SU-DHL-6 (cell line): ENCODE measurements around the gene PDCD1LG2.

Experiments used
- H2AFZ ChIP-seq: fragments of 200-600 bp; sonication (generic); 2 replicates; pipeline ENCODE4 v1.6.1; 2014; ENCODE audit warnings: low read depth, mild to moderate bottlenecking, moderate library complexity, mixed read lengths, antibody characterized with exemption, low read length; ENCODE audit not compliant: severe bottlenecking
- H3F3A ChIP-seq: fragments of 200-600 bp; shearing (Covaris generic); 2 replicates; pipeline ENCODE4 v1.6.0; 2016; ENCODE audit warnings: antibody characterized with exemption, mild to moderate bottlenecking; ENCODE audit not compliant: insufficient read depth
- H3K27ac ChIP-seq: fragments of 200-600 bp; sonication (generic); 2 replicates; pipeline ENCODE4 v1.5.1; 2016; ENCODE audit warnings: low read depth, mild to moderate bottlenecking, low read length, moderate library complexity, mixed read lengths
- H3K27me3 ChIP-seq: fragments of 200-600 bp; sonication (generic), shearing (Covaris generic); 2 replicates; pipeline ENCODE4 v1.6.0; 2014; ENCODE audit warnings: mild to moderate bottlenecking, low read length
- H3K36me3 ChIP-seq: fragments of 200-600 bp; sonication (generic); 2 replicates; pipeline ENCODE4 v1.6.1; 2014; ENCODE audit warnings: mild to moderate bottlenecking, low read length, mixed read lengths
- H3K4me2 ChIP-seq: fragments of 300-600, 200-600 bp; shearing (Covaris generic), sonication (generic); 2 replicates; pipeline ENCODE4 v1.6.0; 2014; ENCODE audit warnings: low read length, low read depth, mild to moderate bottlenecking; ENCODE audit not compliant: poor library complexity, severe bottlenecking
- H3K4me3 ChIP-seq: fragments of 200-600 bp; sonication (generic); 2 replicates; pipeline ENCODE4 v1.5.1; 2014; ENCODE audit warnings: antibody characterized with exemption, low read length, mild to moderate bottlenecking, mixed read lengths; ENCODE audit not compliant: insufficient read depth, poor library complexity, severe bottlenecking
- H3K79me2 ChIP-seq: fragments of 200-600 bp; sonication (generic); 2 replicates; pipeline ENCODE4 v1.6.1; 2014; ENCODE audit warnings: mild to moderate bottlenecking, low read length, moderate library complexity; ENCODE audit not compliant: insufficient read depth
- H3K9ac ChIP-seq: fragments of 200-600 bp; sonication (generic); 2 replicates; pipeline ENCODE4 v1.7.0; 2014; ENCODE audit warnings: mild to moderate bottlenecking, low read length
- H3K9me2 ChIP-seq: fragments of 200-600 bp; sonication (generic); replicated peaks from 2 replicates; pipeline ENCODE4 v1.6.1; 2014; ENCODE audit warnings: low read length; ENCODE audit not compliant: insufficient read depth
- H3K9me3 ChIP-seq: fragments of 200-600 bp; sonication (generic); 2 replicates; pipeline ENCODE4 v1.6.1; 2014; ENCODE audit warnings: low read length, mixed read lengths; ENCODE audit not compliant: insufficient read depth
- H4K20me1 ChIP-seq: fragments of 200-600 bp; sonication (generic); 2 replicates; pipeline ENCODE4 v1.6.1; 2014; ENCODE audit warnings: low read depth, mild to moderate bottlenecking, antibody characterized with exemption, low read length, moderate library complexity, mixed read lengths
- CTCF ChIP-seq: fragments of 200-600 bp; sonication (generic); IDR thresholded peaks from one replicate; pipeline ENCODE4 v1.5.1; 2017; ENCODE audit warnings: antibody characterized with exemption, mild to moderate bottlenecking, low read length, moderate library complexity; ENCODE audit not compliant: insufficient read depth, poor library complexity, severe bottlenecking
- EZH2phosphoT487 ChIP-seq: fragments of 200-600 bp; sonication (generic), shearing (Covaris generic); conservative IDR thresholded peaks from 2 replicates; pipeline ENCODE4 v1.6.1; 2018; ENCODE audit warnings: mild to moderate bottlenecking, antibody characterized with exemption, low read length, moderate library complexity, mixed read lengths

The PDCD1LG2 gene

GRCh38 chr9:5485378-5486085 is 24.8 kb upstream of the PDCD1LG2 start:
- Histone ChIP-seq H3K9me2 (no peaks in the 10 kb centered on the region), H3F3A (no peaks in the 10 kb centered on the region), H2AFZ (no peak overlapping the region), H3K9me3 (no peaks in the 10 kb centered on the region), H3K9ac (no peak overlapping the region), H3K4me2 (no peak overlapping the region), H3K4me3 (no peak overlapping the region), H3K36me3 (no peaks in the 10 kb centered on the region), H4K20me1 (no peaks in the 10 kb centered on the region), H3K27me3 (no peaks in the 10 kb centered on the region), H3K27ac (no peak overlapping the region), H3K79me2 (no peaks in the 10 kb centered on the region)
- TF ChIP-seq EZH2phosphoT487 (no peak), CTCF (no peak)

- Histone ChIP-seq H3K4me3 (no peak overlapping the region), H3K27ac (no peak overlapping the region), H3K27me3 (no peaks in the 10 kb centered on the region), H2AFZ (no peak overlapping the region), H3K4me2 (no peak overlapping the region), H3K9me2 (no peaks in the 10 kb centered on the region), H3F3A (no peaks in the 10 kb centered on the region), H3K79me2 (no peaks in the 10 kb centered on the region), H3K9me3 (no peaks in the 10 kb centered on the region), H3K9ac (no peak overlapping the region), H3K36me3 (no peaks in the 10 kb centered on the region), H4K20me1 (no peaks in the 10 kb centered on the region)
- TF ChIP-seq EZH2phosphoT487 = no peak
- no peak for TF ChIP-seq CTCF
Observed at GRCh38 chr9:5486988-5487387, 23.3 kb upstream of the PDCD1LG2 start.

- Histone ChIP-seq H4K20me1 (no peaks in the 10 kb centered on the region), H3K79me2 (no peaks in the 10 kb centered on the region), H3F3A (no peaks in the 10 kb centered on the region), H3K9ac (no peak overlapping the region), H3K4me3 (no peak overlapping the region), H3K27ac (no peak overlapping the region), H2AFZ (no peak overlapping the region), H3K36me3 (no peaks in the 10 kb centered on the region), H3K9me3 (no peaks in the 10 kb centered on the region), H3K4me2 (no peak overlapping the region), H3K27me3 (no peaks in the 10 kb centered on the region), H3K9me2 (no peaks in the 10 kb centered on the region)
- TF ChIP-seq CTCF (no peak), EZH2phosphoT487 (no peak)
Observed at GRCh38 chr9:5488221-5489008, 21.9 kb upstream of the PDCD1LG2 start.
